Mammary epithelial cell (primary cell): Measurements from ENCODE around the gene ATP2C2.

Experiments
- CTCF ChIP-seq, 2 donors: IDR thresholded peaks in 1 of 2; conservative IDR thresholded peaks in 1 of 2; 2 replicates each; pipeline ENCODE4 v1.5.1; 2011 to 2012; ENCODE audit warnings: inconsistent platforms in 2 of 2, low read length in 2 of 2, mild to moderate bottlenecking in 2 of 2, control low read depth in 1 of 2, low read depth in 1 of 2; ENCODE audit not compliant: insufficient read depth in 1 of 2; ENCODE audit errors: extremely low read depth in 1 of 2
- EZH2 ChIP-seq: IDR thresholded peaks from 2 replicates; pipeline ENCODE4 v1.6.1; 2012; ENCODE audit warnings: low read length, inconsistent platforms, borderline replicate concordance

GRCh38 chr16:84477661-84478060 is 109.3 kb downstream of the ATP2C2 start:
- TF ChIP-seq CTCF (conservative IDR thresholded peaks at IDR 0.05 in 1 of 2, IDR thresholded peaks at IDR 0.05 in 1 of 2; ENCODE audit: extremely low read depth in 1 of 2, insufficient read depth in 1 of 2, low read depth in 1 of 2, low read length in 2 of 2) (no peak), EZH2 (no peak)
